Heart left ventricle (tissue), 13 donors: ENCODE measurements around the gene STARD9.

Experiments used
- POLR2A ChIP-seq, 2 donors: fragments of 450-650 bp; IDR thresholded peaks; one replicate each; pipeline ENCODE4 v1.6.1; 2017; ENCODE audit warnings: antibody characterized with exemption in 2 of 2, mild to moderate bottlenecking in 2 of 2, moderate library complexity in 2 of 2
- TF ChIP-seq, protein P1 (sequence below), 12 donors: fragments of 200-600 bp; sonication (generic) in 4 of 12; IDR thresholded peaks; one replicate each; pipeline versions ENCODE4 v1.5.0 to v1.8.0; 2018 to 2022; ENCODE audit warnings: antibody characterized with exemption in 12 of 12, mild to moderate bottlenecking in 5 of 12
- donor health status: ischemic (EF 13 %, LVEDD 7.1; RV severe dilation, severe dysfunction).
- donor health status: DM: no; HTN: yes; CAD: no.
- donor health status: DM: no; HTN: no; CAD: no.
- donor health status: ischemic (EF 25% LVEDD 6.9; RV normal size, moderate dysfunction).
- donor health status: ischemic (EF 25% LVEDD 5.7; RV mildly dilated, moderate dysfunction).
- donor health status: ischemic (EF 35%, LVEDD 5.7; RV mildly dilated, moderate dysfunction).
- donor health status: nonischemic (EF 11% LVEDD 7.7; RV severe dilation, severe dysfunction).
- donor health status: DM: yes; HTN: yes; CAD: no.
- donor health status: PGD.
- donor health status: ischemic (EF 29% LVEDD 5.4; RV normal size, mild dysfunction).
- donor health status: nonischemic (EF 23%, LVEDD 6.1; RV moderate dilation, normal function).

- TF ChIP-seq, protein P1, sequence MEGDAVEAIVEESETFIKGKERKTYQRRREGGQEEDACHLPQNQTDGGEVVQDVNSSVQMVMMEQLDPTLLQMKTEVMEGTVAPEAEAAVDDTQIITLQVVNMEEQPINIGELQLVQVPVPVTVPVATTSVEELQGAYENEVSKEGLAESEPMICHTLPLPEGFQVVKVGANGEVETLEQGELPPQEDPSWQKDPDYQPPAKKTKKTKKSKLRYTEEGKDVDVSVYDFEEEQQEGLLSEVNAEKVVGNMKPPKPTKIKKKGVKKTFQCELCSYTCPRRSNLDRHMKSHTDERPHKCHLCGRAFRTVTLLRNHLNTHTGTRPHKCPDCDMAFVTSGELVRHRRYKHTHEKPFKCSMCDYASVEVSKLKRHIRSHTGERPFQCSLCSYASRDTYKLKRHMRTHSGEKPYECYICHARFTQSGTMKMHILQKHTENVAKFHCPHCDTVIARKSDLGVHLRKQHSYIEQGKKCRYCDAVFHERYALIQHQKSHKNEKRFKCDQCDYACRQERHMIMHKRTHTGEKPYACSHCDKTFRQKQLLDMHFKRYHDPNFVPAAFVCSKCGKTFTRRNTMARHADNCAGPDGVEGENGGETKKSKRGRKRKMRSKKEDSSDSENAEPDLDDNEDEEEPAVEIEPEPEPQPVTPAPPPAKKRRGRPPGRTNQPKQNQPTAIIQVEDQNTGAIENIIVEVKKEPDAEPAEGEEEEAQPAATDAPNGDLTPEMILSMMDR (IDR thresholded peaks at IDR 0.05), result no peak
- no peak for TF ChIP-seq POLR2A (IDR thresholded peaks at IDR 0.05)
Observed at GRCh38 chr15:42553554-42553953, 21.9 kb upstream of the STARD9 start.
